ENCODE measurements around the gene ECM2. TPM values are rescaled to one million over a fixed set of nuclear protein-coding genes. Genes with fewer than 3 reads are reported as not detected.
"Not testable (repeated sequence)": the region's sequence is repeated elsewhere in the genome, so short reads cannot be mapped to it uniquely, and the experiment has no call there.

The ECM2 gene
- total RNA-seq = 10.8 TPM

GRCh38 chr9:92535940-92536850 is at the start of gene ECM2:
Gene ECM2 (minus strand): TSS chr9:92535990. CDS start chr9:92522866, 13,124 bp downstream.
- H3K27me3 ChIP-seq = no peaks in the 10 kb centered on the region
- no peak for DNase-seq (ENCODE audit: extremely low spot score in 2 of 2)
- TF ChIP-seq CTCF (IDR thresholded peaks at IDR 0.05) (no peak), POLR2AphosphoS5 (IDR thresholded peaks at IDR 0.05; ENCODE audit: insufficient read depth in 1 of 2, low read depth in 1 of 2) (no peak), POLR2A (IDR thresholded peaks at IDR 0.05) (no peak)
- peaks cover 9% of the 10 kb centered on the region for H3K4me1 ChIP-seq
- no peaks in the 10 kb centered on the region for H3K9me3 ChIP-seq
- peak within 1 kb of the TSS; percentile 74 for H3K27ac ChIP-seq
- intact Hi-C loops (cut with DNase I) = no loop called here
- no peaks in the 10 kb centered on the region for H3K36me3 ChIP-seq
- peak within 1 kb of the TSS; percentile 20 to 28 for H3K4me3 ChIP-seq

- H3K9me3 ChIP-seq = no peaks in the 10 kb centered on the region
- no peak for DNase-seq (ENCODE audit: extremely low spot score in 2 of 2)
- no peak overlapping the region for H3K27ac ChIP-seq
- H3K4me3 ChIP-seq = no peak overlapping the region
- H3K4me1 ChIP-seq = no peaks in the 10 kb centered on the region
- H3K36me3 ChIP-seq = no peaks in the 10 kb centered on the region
- H3K27me3 ChIP-seq = no peaks in the 10 kb centered on the region
- intact Hi-C loops (cut with DNase I) = no loop called here
- TF ChIP-seq POLR2A (IDR thresholded peaks at IDR 0.05) (no peak), POLR2AphosphoS5 (IDR thresholded peaks at IDR 0.05; ENCODE audit: insufficient read depth in 1 of 2, low read depth in 1 of 2) (no peak), CTCF (IDR thresholded peaks at IDR 0.05) (no peak)
Measured at GRCh38 chr9:92576175-92576574, 40.4 kb upstream of the ECM2 start.

GRCh38 chr9:92573612-92574011 is 37.8 kb upstream of the ECM2 start:
- intact Hi-C loops (cut with DNase I); H3K9me3 ChIP-seq; H3K27ac ChIP-seq; H3K36me3 ChIP-seq; H3K27me3 ChIP-seq; H3K4me3 ChIP-seq; H3K4me1 ChIP-seq; DNase-seq (ENCODE audit: extremely low spot score in 2 of 2): not testable (repeated sequence)

DNA sequence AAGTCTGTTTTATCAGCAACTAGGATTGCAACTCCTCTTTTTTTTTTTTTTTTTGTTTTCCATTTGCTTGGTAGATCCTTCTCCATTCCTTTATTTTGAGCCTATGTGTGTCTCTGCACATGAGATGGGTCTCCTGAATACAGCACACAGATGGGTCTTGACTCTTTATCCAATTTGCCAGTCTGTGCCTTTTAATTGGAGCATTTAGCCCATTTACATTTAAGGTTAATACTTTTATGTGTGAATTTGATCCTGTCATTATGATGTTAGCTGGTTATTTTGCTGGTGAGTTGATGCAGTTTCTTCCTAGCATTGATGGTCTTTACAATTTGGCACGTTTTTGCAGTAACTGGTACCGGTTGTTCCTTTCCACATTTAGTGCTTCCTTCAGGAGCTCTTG is 36.1 kb upstream of the ECM2 start:
- H3K9me3 ChIP-seq; intact Hi-C loops (cut with DNase I); H3K4me1 ChIP-seq; DNase-seq (ENCODE audit: extremely low spot score in 2 of 2); H3K27me3 ChIP-seq; H3K36me3 ChIP-seq; H3K4me3 ChIP-seq; H3K27ac ChIP-seq: not testable (repeated sequence)

DNA sequence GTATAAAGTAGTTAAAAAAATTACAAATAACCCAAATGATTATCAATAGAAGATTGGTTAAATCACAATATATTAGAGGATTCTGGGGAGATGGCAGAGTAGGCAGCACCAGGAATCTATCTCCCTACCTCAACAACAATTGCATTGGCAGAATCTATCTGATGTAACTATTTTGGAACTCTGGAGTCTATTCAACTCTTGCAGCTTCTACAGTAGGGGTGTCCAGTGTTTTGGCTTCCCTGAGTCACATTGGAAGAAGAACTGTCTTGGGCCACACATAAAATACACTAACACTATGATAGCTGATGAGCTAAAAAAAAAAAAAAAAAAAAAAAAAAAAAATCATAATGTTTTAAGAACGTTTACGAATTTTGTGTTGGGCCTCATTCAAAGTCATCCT is 29.2 kb upstream of the ECM2 start:
- no peaks in the 10 kb centered on the region for H3K27me3 ChIP-seq
- no peak overlapping the region for H3K27ac ChIP-seq
- no peak overlapping the region for H3K4me3 ChIP-seq
- TF ChIP-seq POLR2AphosphoS5 (IDR thresholded peaks at IDR 0.05; ENCODE audit: insufficient read depth in 1 of 2, low read depth in 1 of 2) = no peak
- peaks cover 24% of the 10 kb centered on the region for H3K4me1 ChIP-seq
- no peaks in the 10 kb centered on the region for H3K9me3 ChIP-seq
- H3K36me3 ChIP-seq = no peaks in the 10 kb centered on the region
- intact Hi-C loops (cut with DNase I) = no loop called here
- DNase-seq (ENCODE audit: extremely low spot score in 2 of 2) = no peak

- Histone ChIP-seq H3K9me3 (no peaks in the 10 kb centered on the region), H3K4me1 (peaks cover 24% of the 10 kb centered on the region), H3K36me3 (no peaks in the 10 kb centered on the region), H3K4me3 (no peak overlapping the region), H3K27ac (no peak overlapping the region), H3K27me3 (no peaks in the 10 kb centered on the region)
- no peak for DNase-seq (ENCODE audit: extremely low spot score in 2 of 2)
- intact Hi-C loops (cut with DNase I) = no loop called here
- TF ChIP-seq POLR2AphosphoS5 (IDR thresholded peaks at IDR 0.05; ENCODE audit: insufficient read depth in 1 of 2, low read depth in 1 of 2) (no peak), POLR2A (IDR thresholded peaks at IDR 0.05) (no peak), CTCF (IDR thresholded peaks at IDR 0.05) (no peak)
Measured at GRCh38 chr9:92564504-92564903, 28.7 kb upstream of the ECM2 start.
